Erythroblast (primary cell): ENCODE data around the gene HHLA2.

Source experiments
- DNase-seq, 2 experiments: peaks; one replicate each; lab custom pipeline; 2025; lab: John Stamatoyannopoulos, UW
- GATA1 ChIP-seq: IDR thresholded peaks from 2 replicates; pipeline ENCODE4 v1.6.1; 2011; ENCODE audit warnings: low read depth, mild to moderate bottlenecking, control low read depth, low read length, moderate library complexity
- POLR2A ChIP-seq: IDR thresholded peaks from 2 replicates; pipeline ENCODE4 v1.6.1; 2011; ENCODE audit warnings: mild to moderate bottlenecking, low read length

The HHLA2 gene

DNA sequence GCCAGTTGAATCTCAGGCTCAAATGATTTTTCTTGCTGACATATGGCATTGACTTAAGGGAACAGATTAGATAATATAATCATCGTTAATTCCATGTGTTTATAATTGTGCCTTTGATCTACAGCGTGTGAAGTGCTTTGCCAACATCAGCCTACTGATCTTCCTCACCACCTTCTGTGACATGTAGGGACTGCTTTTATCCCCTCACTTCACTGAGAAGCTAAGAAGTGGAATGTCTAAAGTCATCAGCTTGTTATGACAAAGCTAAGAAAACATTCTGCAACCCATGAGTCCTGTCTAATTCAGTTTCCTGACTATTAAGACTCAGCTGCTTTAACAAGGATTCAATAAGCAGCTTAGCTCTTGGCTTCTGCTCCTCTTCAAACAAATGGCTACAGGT, 108.0 kb downstream of the HHLA2 start:
- TF ChIP-seq GATA1 (no peak), POLR2A (no peak)
- DNase-seq: no peak

GRCh38 chr3:108406063-108406660, 109.8 kb downstream of the HHLA2 start:
- DNase-seq: no peak
- TF ChIP-seq POLR2A (no peak), GATA1 (no peak)

- DNase-seq: peak; percentile 62 to 72
- no peak for TF ChIP-seq POLR2A
- no peak for TF ChIP-seq GATA1
These were observed 110.4 kb downstream of the HHLA2 start for GRCh38 chr3:108406661-108407206.

GRCh38 chr3:108407886-108408285, 111.5 kb downstream of the HHLA2 start:
- TF ChIP-seq GATA1: no peak
- no peak for TF ChIP-seq POLR2A
- DNase-seq: no peak

DNA sequence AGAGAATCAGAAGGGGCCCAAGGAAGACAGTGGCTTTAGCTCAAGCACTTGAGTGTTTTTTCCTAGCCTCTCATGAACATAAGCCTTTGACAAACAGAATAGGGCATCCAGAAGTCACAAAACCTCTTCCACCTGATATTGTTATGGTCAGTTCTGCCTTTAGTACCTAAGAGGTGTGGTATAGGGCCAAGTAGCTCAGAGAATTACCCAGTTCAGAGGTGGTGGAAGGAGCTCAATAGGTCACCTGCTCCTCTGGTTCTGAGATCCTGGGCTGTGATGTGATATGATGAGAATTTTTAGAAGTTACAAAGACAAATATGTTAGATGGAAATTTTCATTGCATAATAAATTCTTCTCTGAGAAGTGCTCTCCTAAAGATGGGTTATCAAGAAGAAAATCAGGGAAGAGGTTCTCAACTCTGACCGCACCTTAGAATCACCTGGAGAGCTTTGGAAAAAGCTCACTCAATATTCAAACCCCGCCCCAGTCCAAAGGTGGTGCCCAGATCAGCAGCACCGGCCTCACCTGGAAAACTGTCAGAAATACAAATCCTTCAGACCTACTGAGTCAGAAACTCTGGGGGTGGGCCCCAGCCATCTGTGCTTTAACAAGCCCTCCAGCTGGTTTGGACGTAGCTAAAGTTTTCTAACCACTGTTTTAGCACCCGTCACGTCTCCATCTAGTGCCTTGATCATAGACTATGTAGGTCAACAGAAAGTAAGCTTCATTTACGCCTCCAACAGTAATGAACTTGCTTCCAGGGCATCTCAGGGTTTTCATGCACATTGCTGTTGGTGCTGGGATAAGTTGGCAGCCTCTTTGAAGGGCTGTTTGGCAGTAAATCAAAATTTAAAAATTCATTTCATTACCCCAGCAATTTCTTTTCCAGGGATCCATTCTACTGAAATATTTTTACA, 112.8 kb downstream of the HHLA2 start:
- TF ChIP-seq POLR2A: no peak
- no peak for TF ChIP-seq GATA1
- DNase-seq: no peak

GRCh38 chr3:108409800-108410178, 113.4 kb downstream of the HHLA2 start:
- no peak for TF ChIP-seq GATA1
- TF ChIP-seq POLR2A: no peak
- DNase-seq: no peak

- TF ChIP-seq POLR2A: no peak
- TF ChIP-seq GATA1: no peak
These were observed 114.2 kb downstream of the HHLA2 start for GRCh38 chr3:108410531-108410984.

DNA sequence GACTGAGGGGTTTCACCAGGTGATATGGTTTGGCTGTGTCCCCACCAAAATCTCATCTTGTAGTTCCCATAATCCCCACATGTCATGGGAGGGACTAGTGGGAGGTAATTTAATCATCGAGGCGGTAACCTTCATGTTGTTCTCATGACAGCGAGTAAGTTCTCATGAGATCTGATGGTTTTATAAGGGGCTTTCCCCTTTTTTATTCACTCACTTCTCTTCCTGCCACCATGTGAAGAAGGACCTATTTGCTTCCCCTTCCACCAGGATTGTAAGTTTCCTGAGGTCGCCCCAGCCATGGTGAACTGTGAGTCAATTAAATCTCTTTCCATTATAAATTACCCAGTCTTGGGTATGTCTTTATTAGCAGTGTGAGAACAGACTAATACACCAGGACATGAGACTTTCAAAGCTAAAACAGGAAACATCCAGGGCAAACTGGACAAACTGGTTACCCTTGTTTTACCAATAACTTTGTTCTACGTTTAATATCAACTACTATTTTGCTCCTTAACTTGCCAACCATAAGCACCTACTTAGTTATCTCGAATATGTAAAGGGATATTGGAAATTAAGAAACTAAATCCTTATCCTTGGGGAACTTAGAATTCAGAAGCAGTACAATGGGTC, 115.9 kb downstream of the HHLA2 start:
- TF ChIP-seq GATA1: no peak
- no peak for TF ChIP-seq POLR2A
- DNase-seq: no peak

More at GRCh38 chr3:108410531-108410984, 114.2 kb downstream of the HHLA2 start:
- DNase-seq: no peak

GRCh38 chr3:108414007-108414406, 117.7 kb downstream of the HHLA2 start:
- no peak for TF ChIP-seq GATA1
- TF ChIP-seq POLR2A: no peak
- no peak for DNase-seq

DNA sequence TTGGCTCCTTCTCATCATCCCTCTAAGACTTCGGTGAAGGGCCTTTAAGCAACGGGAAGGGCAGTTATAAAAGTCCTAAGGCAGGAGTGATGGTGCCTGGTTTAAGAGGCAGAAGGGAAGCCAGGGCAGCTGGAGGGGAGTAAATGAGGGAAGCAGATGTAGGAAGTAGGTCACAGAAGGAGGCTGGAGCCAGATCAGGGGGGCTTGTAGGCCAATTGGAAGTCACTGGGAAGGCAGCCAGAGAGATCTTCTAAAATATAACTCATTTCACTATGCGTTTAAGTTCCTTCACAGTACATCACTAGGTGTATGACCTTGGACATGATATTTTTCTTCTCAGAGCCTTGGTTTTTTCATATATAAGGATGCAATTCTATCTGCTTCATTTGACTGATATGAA, 119.3 kb downstream of the HHLA2 start:
- no peak for TF ChIP-seq GATA1
- TF ChIP-seq POLR2A: no peak
- no peak for DNase-seq

GRCh38 chr3:108416111-108416869, 119.9 kb downstream of the HHLA2 start:
- no peak for DNase-seq
- TF ChIP-seq GATA1: no peak
- no peak for TF ChIP-seq POLR2A

GRCh38 chr3:108420926-108421325, 124.6 kb downstream of the HHLA2 start:
- no peak for DNase-seq
- TF ChIP-seq GATA1 (no peak), POLR2A (no peak)
